NCI-H524 (cell line): Measurements from ENCODE around the gene GTF2A1.
"Not testable (repeated sequence)": the region's sequence is repeated elsewhere in the genome, so short reads cannot be mapped to it uniquely, and the experiment has no call there.

ENCODE experiments used
- DNase-seq, 2 experiments: peaks; one replicate each; lab custom pipeline; 2025; lab: John Stamatoyannopoulos, UW

The GTF2A1 gene

DNA sequence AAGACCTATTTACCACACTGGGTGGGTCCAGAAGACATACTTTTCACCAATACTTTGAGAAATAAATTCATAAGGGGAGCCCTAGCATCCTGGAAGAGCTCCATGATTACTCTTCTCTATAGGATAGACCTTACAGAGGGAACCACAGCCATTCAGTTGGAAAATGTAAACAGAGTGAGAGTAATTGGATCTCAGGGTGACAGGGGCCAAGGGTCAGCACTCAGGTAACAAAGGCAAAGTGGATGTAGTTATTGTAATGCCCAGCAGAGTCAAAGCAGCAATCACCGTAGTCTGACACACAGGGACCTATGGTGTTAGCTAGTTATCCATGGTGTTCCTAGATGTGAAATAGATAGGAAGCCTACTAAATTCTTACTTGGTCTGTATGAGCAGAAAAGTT is 10.8 kb upstream of the GTF2A1 start:
- no peak for DNase-seq

DNA sequence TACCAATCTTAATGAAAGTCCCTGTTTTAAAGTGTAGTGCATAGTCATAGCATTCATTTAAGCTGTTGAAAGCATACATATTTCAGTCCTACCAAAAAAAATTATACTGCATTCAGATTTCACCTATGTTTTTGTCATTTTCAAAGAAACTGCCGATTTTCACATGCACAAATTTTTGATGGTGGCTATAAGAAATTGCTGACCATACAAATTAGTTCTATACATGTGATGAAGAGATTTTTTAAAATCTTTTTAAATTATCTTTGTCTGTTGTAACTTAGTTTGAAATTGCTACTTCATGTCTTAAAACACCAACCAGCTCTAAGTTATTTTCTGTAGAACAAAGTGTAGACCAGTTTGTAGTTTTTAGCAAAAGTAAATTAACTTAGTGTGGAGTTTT is 3.5 kb upstream of the GTF2A1 start:
- DNase-seq: no peak

DNA sequence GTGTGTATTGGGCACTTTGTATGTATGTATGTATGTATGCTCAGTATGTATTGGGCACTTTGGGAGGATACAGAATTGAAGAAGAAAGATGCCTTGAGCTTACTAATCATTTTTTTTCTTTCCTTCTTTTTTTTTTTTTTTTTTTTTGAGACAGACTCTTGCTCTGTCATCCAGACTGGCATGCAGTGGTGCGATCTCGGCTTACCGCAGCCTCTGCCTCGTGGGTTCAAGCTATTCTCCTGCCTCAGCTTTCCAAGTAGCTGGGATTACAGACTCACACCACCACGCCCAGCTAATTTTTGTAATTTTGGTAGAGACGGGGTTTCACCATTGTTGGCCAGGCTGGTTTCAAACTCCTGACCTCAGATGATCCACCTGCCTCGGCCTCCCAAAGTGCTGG is 3.0 kb upstream of the GTF2A1 start:
- DNase-seq: not testable (repeated sequence)

DNA sequence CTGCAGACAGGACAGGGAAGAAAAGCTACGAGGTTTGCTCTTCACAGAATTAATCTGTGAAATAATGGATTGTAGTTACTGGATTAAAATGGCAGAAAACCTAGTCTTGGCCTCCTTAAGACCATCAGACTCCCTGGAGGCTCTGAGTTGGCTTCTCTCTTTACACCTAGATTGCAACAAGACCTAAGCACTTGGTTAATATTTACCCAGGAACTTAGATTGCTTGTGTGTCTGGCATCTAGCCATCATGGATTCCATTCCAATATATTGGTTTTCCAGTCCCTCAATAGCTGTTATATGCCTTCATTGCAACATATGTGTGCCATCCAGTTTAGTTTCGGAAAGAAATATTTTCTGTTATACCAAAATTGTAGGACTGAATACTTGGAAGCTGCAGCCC is 1.9 kb upstream of the GTF2A1 start:
- DNase-seq: no peak

DNA sequence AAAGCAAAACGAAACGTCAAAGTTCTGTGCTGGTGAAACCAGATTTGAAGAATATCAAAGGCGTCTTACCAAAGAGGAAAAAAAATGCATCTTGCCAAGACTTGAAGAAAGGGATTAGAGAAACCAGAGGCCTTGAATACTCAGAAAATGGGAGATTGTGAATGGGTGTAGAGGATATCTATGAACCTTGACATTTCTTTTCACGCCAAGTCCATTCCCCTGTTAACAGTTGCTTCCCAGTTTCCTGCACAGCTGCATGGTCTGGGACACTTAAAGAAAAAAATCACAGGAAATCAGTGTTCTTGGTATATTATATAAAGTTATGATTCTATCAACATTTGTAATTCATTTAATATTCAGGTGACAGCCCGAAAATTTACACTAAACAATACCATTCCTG is 1.4 kb upstream of the GTF2A1 start:
- DNase-seq: no peak

DNA sequence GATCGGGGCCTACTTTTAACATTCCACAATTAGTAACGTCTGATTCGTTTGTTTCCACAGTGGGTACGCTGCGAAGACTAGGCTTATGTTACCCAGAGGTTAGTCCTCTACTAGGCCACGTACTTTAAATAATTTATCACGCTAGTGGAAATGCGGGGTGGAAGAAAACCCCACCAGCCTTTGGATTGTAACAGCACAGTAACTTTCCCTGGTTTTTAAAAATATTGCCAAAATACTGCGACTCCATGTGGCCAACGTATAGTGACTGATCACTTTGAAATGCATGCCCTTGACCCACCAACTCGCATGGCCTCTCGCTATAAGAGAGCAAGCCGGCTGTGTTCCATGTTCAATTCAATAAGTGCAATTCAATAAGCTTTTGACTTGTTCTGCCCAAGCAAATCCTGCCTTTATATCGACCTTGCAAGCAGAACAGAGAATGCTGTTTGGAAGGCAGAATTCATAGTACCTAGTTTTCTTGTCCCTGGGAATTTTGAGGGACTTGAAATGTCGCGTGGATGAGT is 882 bp upstream of the GTF2A1 start:
- DNase-seq: peak in 1 of 2 experiments; percentile 45

DNA sequence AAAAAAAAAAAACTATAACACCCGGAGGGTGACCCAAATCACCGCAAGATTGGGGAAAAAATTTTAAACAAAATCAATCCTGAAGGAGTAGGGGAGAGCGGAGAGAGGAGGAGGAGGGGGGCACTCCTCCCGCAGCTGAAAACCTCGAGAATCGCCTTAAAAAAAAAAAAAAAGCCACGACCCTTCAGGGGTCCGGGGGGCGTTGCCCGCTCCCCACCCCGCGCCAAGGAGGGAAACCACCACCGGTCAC is 254 bp downstream of the GTF2A1 start:
- no peak for DNase-seq

DNA sequence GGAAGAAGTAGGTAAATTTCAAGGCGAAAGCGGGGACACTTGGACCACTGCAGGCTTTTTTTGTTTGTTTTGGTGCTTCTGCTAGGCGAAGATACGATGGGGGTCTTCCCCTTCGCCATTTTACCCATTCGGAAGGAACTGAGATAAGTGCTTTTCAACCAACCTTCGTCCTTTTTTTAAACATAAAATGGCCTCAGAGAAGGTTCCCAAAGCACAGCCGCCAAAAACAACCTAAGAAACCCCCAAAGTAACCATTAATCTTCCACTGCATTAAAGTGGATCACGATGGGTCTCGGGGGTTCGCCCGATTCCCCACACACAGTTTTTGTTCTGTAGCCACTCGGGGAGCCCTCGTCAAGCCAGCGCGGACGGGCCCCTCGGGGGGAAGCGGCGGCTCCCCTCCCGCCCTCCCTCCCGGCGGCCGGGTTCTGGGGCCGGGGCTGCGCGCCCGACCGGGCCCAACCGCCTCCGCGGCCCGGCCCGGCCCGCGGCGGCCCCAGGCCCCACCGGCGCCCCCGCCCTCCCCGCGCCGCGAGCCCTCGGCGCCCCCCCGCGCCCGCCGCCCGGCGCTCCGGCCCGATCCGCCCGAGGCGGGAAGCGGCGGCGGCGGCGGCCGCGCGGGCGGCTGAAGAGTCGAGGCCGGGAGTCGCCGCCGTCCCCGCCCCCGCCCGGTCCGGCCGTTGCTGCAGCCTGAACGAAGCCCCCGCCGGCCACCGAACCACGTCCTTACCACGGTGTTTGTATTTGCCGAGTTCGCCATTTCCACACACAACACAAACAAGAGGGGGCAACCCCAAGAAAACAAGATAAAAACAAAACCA is 790 bp downstream of the GTF2A1 start:
- peak; percentile 68 to 76 for DNase-seq

DNA sequence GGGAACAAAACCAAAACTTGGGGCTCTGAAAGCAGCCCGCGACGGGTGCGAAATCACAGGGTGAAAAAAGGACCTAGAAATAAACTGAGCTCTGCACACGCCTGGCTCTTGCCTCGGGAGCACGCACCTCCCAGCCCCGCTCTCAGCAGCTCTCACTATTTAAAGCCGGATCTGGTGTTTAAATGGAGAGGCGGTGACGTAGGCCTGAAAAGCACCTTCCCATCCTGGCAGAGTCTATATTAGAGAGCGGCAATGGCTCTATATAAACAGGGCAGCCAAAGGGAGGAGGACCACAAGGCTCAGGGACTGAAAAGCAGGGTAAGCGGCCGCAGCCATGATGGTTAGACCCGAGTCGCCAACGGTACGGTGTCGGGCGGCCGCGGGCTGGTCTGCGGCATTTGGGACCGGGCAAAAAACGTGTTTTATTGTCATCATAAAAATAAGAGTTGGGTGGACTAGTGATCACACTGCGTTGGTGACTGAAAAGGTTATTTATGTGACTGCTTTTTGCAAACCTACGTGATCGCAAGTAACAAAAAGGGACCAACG is 1.5 kb downstream of the GTF2A1 start:
- DNase-seq: peak; percentile 100

DNA sequence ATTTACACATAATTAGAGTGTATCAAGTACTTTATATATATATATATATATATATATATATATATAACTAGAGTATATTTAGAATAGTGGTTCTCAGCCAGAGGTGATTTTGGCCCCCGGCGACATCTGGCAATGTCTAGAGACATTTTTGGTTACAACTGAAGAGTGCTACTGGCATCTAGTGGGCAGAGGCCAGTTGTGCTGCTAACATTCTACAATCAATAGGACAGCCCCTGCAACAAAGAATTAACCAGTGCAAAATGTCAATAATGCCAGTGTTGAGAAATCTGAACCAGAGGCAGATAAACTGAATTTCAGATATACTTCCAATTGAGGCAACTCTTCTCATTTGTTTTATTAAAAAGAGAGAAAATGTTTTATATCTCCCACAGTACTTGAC is 8.9 kb downstream of the GTF2A1 start:
- DNase-seq: peak; percentile 4 to 68

DNA sequence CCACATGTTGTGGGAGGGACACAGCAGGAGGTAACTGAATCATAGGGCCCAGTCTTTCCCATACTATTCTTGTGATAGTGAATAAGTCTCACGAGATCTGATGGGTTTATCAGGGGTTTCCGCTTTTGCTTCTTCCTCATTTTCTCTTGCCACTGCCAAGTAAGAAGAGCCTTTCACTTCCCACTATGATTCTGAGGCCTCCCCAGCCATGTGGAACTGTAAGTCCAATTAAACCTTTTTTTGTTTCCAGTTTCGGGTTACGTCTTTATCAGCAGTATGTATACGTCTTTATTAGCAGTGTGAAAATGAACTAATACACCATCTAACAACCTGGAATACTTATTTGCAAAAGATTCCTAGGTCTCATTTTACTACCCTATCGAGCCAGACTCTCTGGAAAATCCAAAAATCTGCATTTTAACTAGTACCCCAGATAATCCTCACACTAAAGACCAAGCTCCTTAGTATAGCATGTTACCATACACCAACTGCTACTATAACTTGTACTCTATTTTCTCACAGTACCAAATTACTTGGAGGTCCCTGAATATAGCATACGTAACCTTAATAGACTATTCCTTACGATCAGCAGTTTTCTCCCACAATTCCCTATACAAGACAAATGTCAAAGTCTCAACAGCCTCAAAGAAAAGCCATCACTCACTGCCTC is 11.5 kb downstream of the GTF2A1 start:
- DNase-seq: no peak

DNA sequence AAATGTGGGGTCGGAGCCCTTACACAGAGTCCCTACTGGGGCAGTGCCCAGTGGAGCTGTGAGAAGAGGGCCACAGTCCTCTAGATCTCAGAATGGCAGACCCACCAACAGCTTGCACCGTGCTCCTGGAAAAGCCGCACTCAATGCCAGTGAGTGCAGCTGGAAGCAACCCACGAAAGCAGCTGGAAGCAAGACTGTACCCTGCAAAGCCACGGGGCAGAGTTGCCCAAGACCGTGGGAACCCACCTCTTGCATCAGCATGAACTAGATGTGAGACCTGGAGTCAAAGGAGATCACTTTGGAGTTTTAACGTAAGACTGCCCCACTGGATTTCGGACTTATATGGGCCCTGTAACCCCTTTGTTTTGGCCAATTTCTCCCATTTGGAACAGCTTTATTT is 12.3 kb downstream of the GTF2A1 start:
- DNase-seq: no peak

DNA sequence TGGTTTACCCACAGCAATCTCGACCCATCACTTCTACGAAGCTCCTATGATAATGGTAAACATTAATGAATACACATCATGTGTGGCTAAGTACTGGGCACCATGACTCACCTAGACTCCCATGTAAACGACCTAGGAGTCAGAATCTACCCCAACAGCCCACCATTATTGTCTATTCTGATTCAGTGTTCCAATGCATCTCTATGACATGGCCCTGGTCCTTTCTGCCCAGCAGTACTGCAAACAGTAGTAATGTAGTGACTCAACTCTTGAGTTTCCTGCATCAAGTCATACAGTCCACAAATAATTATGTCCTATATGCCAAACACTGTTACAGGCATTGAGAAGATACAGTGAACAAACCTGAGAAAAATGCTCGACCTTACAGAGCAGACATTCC is 14.6 kb downstream of the GTF2A1 start:
- DNase-seq: no peak

DNA sequence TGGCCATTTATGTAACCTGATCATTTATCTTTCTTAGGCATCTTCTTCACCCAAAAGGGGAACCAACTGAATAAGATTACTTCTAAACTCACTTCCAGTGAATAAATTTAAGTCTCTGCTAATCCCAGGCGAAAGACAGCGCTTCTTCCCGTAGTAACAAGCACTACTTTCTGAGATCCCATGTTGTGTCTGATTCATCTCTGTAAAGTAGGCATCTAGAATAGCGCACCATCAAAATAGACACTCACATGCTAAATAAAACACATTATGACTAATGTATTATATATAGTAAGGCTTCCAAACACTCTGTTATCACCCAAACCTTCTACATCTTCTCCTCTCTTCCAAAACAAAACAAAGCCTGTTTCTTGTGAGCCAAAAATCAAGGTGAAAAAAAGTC is 15.1 kb downstream of the GTF2A1 start:
- no peak for DNase-seq

DNA sequence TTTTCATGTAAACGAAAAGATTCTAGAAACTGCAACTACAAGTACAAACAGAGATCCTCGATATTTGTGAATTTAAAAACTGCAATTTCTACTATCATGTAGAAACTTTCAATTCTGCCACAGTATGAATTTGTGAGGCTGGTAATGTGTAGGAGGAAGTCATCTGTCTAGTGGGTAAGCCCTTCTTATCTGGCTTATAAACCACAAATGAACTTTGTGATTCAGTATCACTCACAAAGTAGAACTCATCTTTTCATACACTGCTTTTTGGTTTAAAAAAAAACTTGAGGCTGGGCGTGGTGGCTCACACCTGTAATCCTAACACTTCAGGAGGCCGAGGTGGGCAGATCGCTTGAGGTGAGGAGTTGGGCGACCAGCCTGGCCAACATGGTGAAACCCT is 20.7 kb downstream of the GTF2A1 start:
- DNase-seq: no peak

DNA sequence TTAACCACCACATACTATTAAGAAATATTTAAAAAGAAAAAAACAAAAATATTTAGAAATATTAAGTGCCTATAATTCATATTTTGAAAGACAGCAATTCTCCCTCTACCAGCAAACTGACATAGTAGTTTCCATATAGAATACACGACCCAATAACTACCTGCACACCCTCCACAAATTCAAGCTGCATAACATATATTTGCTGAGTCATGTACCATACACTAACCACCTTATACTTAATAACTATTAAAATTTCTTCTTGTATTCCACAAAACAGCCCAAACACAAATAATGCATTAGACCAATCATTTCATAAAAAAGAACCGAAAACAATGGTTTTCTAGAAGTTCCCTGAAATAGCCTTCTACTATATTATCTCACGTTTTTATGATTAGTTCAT is 21.7 kb downstream of the GTF2A1 start:
- no peak for DNase-seq

DNA sequence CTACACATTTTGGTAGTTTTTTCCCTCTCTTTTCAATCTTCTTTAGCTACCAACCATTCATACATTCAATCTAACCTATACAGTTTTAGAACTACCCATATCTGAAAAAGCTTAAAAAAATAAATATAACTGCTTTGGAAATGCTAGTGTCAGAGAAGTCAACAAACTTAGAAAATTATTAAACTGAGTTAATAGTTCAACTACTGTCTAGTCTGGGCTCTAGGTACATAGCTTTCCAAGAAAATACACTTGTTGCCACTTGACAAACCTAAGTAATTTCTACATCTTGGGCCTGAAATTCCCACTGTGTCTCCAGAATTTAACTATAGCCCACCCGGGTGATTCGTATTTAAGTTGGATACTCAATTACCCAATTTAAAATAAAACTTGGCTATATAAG is 22.1 kb downstream of the GTF2A1 start:
- DNase-seq: no peak

DNA sequence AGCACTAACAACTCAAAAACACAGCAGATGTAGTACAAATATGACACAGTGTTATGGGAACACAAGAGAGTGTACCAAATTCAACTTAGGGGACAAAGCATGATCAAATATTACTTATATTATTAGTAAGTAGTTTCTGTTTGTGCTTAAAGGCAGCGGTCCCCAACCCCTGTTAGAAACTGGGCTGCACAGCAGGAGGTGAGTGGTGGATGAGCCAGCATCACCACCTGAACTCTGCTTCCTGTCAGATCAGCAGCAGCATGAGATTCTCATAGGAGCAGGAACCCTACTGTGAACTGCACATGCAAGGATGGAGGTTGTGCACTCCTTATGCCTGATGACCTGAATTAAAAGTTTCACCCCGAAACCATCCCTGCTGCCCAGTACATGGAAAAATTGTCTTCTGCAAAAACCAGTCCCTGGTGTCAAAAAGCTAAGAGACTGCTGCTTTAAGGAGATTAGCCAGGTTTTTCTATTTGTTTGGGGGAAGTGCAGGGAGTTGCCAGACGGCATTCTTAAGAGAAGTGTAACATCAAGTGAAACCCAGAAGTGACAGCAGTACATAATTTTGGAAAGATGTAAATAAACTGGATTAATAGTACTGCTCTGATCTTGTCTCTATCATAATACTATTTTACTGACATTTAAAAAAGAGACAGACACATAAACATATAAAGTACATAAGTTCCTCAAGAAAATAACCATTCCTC is 26.7 kb downstream of the GTF2A1 start:
- DNase-seq: no peak

DNA sequence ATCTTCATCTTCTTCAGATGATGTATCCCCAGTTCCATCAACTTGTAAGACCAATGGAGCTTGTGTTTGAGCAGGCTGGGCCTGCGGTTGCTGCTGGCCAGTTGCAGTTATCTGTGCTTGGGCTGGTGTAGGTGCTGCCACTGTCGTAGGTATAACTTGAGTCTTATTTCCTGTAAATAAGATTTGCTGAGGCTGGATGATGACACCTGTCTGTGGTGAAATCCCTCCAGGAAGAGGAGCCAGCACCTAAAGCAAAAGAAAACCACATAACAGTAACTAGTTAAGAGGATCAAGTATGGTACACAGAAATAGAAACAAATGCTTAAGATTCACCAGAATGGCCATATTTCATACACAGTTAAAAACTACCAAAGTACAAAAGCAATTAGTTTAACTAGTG is 28.2 kb downstream of the GTF2A1 start:
- DNase-seq: no peak

DNA sequence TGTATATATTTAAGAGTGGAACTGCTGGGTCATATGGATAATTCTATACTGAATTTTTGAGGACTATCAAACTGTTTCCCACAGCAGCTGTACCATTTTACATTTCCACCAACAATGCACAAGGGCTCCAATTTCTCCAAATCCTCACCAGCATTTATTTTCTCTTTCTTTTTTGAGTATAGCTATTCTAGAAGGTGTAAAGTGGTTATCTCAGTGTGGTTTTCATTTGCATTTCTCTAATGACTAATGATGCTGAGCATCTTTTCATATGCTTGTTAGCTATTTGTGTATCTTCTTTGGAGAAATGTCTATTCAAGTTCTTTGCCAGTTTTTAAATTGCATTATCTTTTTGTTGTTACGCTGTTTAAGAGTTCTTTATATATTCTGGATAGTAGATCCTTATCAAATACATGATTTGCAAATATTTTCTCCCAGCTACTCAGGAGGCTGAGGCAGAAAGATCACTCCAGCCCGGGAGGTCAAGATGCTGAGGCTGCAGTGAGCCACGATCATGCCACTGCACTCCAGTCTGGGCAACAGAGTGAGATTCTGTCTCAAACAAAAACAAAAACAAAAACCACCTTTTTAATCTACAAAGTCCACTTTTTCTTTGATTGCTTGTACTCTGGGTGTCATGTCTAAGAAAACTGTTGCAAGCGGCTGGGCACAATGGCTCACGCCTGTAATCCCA is 32.8 kb downstream of the GTF2A1 start:
- no peak for DNase-seq

DNA sequence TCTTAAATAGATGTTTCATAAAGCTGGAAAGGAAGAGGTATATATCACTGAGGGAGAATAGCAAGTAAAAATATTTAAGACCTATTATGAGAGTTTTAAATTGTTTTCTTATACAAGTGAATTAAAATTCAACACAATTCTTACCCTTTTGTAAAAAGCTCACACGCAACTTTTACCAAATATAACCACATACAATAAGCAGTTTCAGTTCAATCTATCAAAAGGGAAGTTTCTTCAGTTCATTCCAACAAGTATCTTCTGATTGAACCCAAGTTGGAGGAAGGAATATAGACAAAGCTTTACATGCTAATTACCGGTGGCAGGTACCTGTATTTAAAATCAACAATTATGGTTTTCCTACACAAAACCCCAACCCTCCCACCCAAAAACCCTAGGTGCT is 41.1 kb downstream of the GTF2A1 start:
- DNase-seq: no peak

DNA sequence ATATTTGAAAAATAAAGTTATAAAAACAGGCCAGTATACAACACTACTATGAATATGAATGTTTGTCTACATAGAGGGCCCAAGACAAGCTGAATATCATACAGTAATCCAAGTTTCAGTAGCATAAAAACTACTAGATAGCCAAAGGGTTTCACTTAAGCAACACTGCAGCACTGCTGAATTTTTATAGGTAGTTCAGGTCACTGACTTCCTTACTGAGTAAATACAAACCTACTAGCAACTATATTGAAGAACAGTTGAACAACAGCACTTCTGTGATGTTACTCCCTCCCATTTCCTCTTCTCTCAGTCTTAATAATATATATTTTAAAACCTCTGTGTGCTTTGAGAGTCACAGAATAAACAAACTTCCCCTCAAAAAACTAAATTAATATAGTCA is 42.7 kb downstream of the GTF2A1 start:
- no peak for DNase-seq
